Subcutaneous adipose tissue (tissue), 4 donors: Measurements from ENCODE around the gene DYNC1I1. TPM values are rescaled to one million over a fixed set of nuclear protein-coding genes. Genes with fewer than 3 reads are reported as not detected.

ENCODE experiments used
- CTCF ChIP-seq: fragments of 450-650 bp; IDR thresholded peaks from one replicate; pipeline ENCODE4 v1.5.1; 2016; ENCODE audit warnings: low read depth, mild to moderate bottlenecking, control low read depth, antibody characterized with exemption, moderate library complexity
- total RNA-seq, 4 donors: library from RNA; depleted of rRNA; stranded (reverse); fragments of >200 nt; gene quantifications; one replicate each; pipeline ENCODE4 v1.1.0, GENCODE V29; 2016

DYNC1I1 gene
- total RNA-seq, 4 donors from 2014 or later = 4.5 to 8.1 (median 5.1) TPM

GRCh38 chr7:96111405-96111804 is 339.1 kb downstream of the DYNC1I1 start:
- no peak for TF ChIP-seq CTCF

DNA sequence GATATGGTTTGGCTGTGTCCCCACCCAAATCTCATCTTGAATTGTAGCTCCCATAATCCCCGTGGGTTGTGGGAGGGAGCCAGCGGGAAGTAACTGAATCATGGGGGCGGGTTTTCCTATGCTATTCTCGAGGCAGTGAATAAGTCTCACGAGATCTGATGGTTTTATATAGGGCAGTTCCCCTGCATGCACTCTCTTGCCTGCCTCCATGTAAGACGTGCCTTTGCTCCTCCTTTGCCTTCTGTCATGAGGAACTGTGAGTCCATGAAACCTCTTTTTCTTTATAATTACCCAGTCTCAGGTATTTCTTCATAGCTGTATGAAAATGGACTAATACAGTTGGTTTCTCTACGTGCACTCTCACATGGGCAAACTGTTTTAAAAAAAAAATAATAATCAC is 341.8 kb downstream of the DYNC1I1 start:
- no peak for TF ChIP-seq CTCF

DNA sequence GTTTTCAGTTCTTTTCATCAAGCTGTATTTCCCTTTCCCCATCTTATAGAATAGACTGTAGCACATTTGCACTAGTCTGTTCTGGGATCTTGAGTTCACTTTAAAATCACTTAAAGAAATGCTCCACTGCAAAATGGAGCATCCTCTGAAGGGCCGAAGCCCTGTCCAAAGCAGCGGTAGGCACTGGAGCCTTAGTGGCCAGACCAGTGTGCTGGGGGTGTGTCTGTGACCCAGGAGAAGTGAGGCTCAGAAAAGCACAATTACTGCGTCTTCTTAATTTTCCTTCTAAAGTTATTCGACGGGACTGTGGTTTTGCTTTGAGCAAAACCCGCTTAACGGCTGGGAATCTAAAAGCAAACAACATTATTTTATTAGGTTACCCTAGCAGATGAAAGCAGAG is 343.8 kb downstream of the DYNC1I1 start:
- TF ChIP-seq CTCF = no peak

- no peak for TF ChIP-seq CTCF
These were observed 346.2 kb downstream of the DYNC1I1 start for GRCh38 chr7:96118449-96119001.

- no peak for TF ChIP-seq CTCF
These were observed 348.3 kb downstream of the DYNC1I1 start for GRCh38 chr7:96120445-96121225.

DNA sequence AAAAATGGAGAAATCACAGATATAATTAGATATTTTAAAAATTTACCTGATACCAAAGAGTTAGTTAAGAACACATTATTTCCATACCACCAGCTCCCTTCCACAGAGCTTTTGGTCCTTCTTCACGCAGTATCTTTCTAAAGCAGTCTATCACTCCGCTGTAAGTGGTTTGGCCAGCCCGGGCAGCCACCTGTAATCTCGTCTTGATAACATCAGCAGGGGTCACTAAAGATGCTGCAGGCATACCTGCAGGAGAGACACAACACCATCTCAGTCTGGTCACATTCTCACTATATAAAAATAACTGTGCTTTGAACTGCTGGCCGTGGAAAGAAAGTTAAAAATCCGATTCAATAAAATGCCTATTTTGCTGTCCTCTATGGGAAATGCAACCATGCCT is 349.4 kb downstream of the DYNC1I1 start:
- TF ChIP-seq CTCF = no peak

DNA sequence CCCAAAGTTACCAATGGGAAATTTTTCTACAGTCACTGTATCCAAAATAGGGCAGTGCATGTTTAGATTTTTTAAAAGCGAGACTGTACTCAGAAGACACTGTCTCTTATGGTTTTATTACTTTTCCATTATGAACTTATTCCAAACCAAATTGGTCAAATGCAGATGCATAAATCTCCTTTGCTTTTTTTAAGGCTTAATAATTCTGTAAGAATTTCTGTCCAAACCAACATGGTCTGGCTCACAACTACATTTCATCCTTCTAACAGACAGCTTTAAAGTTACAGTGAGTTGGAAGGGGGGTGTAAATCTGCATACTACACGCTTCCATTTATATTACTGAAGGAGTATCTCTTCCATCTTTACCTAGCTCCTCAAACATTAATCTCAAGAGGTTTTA is 350.4 kb downstream of the DYNC1I1 start:
- TF ChIP-seq CTCF = no peak
